Measurements from ENCODE around the gene STT3A.

Gene STT3A

DNA sequence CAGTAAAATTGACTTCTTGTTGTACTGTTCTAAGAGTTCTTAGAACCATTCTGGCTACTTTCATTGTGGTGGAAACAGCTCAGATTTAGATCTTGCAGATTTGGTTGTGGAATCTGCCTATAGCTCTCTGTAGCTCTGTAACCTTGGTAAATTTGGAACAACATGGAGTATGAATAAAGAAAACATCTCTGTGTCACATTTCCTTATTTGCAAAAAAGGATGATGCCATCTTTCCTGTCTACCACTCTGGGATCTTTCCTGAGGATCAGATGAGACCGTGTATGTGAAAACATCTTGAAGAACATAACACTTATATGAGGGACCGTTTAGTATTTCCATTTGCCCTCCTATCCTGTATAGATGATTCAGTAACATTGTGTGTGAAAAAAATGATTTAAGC is 78.9 kb downstream of the STT3A start:
- no peak overlapping the region for H3K4me3 ChIP-seq (replicated peaks; ENCODE audit: insufficient read depth, low read length)
- no peak for DNase-seq (ENCODE audit: low read depth in 1 of 2, low spot score in 1 of 2)
- H3K27ac ChIP-seq (replicated peaks), result no peak overlapping the region
- TF ChIP-seq SPI1 (IDR thresholded peaks at IDR 0.05; ENCODE audit: borderline replicate concordance, low read depth) (no peak), GABPA (IDR thresholded peaks at IDR 0.05; ENCODE audit: low read depth) (no peak), REST (IDR thresholded peaks at IDR 0.05; ENCODE audit: insufficient replicate concordance, low read depth) (no peak)
- no peaks in the 10 kb centered on the region for H3K27me3 ChIP-seq (ENCODE audit: insufficient read depth, poor library complexity, severe bottlenecking)
